ENCODE results near the gene HOXC13. TPM values are rescaled to one million over a fixed set of nuclear protein-coding genes. Genes with fewer than 3 reads are reported as not detected.

The HOXC13 gene
- total RNA-seq, 1 donor: not detected

DNA sequence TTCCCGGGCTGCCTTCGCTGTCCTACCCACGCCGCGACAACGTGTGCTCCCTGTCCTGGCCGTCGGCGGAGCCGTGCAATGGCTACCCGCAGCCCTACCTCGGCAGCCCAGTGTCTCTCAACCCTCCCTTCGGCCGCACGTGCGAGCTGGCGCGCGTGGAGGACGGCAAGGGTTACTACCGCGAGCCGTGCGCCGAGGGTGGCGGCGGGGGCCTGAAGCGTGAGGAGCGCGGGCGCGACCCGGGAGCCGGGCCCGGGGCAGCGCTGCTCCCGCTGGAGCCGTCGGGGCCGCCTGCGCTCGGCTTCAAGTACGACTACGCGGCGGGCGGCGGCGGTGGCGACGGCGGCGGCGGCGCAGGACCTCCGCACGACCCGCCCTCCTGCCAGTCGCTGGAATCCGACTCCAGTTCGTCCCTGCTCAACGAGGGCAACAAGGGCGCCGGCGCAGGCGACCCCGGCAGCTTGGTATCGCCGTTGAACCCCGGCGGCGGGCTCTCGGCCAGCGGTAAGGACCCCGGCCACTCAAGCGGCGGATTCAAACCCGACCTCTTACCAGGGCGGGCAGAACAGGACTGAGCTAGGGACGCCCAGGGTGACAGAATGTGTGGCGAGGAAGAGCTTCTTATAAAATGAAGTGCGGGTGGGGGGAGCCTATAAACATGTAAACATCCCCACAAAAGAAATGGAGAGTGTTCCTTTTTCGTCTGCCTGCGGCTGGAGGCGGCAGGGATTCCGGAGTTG, 16.6 kb downstream of the HOXC13 start:
- no peak overlapping the region for H3K4me3 ChIP-seq (ENCODE audit: low read depth, low read length)
- TF ChIP-seq, protein P1, sequence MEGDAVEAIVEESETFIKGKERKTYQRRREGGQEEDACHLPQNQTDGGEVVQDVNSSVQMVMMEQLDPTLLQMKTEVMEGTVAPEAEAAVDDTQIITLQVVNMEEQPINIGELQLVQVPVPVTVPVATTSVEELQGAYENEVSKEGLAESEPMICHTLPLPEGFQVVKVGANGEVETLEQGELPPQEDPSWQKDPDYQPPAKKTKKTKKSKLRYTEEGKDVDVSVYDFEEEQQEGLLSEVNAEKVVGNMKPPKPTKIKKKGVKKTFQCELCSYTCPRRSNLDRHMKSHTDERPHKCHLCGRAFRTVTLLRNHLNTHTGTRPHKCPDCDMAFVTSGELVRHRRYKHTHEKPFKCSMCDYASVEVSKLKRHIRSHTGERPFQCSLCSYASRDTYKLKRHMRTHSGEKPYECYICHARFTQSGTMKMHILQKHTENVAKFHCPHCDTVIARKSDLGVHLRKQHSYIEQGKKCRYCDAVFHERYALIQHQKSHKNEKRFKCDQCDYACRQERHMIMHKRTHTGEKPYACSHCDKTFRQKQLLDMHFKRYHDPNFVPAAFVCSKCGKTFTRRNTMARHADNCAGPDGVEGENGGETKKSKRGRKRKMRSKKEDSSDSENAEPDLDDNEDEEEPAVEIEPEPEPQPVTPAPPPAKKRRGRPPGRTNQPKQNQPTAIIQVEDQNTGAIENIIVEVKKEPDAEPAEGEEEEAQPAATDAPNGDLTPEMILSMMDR (IDR thresholded peaks at IDR 0.05; ENCODE audit: insufficient read depth, low read depth, low read length): no peak

DNA sequence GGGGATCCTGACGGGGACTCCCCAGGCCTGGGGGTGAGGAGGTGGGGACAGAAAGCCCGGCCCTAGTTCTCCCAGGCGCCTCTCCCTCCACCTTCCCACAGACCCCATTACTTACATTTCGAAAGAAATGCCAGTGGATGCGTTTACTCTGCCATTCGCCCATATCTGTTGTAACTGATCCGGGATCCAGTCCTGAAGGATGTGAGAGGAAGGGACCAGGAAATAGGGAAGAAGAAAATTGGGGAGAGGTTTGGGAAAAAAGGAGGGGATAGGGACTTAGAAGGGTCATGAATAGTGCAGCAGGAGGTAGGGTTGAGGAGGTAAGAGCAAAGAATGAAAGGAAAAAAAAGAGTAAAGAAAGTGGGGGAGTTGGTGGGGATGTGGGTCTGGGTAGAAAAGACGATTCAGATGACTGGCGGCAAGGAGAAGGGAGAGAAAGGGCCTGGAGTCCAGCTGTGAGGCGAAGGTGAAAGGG, 17.2 kb downstream of the HOXC13 start:
- TF ChIP-seq, protein P1 (IDR thresholded peaks at IDR 0.05; ENCODE audit: insufficient read depth, low read depth, low read length): no peak
- H3K4me3 ChIP-seq (ENCODE audit: low read depth, low read length): no peak overlapping the region

More for the DNA sequence above, 16.6 kb downstream of the HOXC13 start:
- no peak for DNase-seq (ENCODE audit: low read depth)

DNA sequence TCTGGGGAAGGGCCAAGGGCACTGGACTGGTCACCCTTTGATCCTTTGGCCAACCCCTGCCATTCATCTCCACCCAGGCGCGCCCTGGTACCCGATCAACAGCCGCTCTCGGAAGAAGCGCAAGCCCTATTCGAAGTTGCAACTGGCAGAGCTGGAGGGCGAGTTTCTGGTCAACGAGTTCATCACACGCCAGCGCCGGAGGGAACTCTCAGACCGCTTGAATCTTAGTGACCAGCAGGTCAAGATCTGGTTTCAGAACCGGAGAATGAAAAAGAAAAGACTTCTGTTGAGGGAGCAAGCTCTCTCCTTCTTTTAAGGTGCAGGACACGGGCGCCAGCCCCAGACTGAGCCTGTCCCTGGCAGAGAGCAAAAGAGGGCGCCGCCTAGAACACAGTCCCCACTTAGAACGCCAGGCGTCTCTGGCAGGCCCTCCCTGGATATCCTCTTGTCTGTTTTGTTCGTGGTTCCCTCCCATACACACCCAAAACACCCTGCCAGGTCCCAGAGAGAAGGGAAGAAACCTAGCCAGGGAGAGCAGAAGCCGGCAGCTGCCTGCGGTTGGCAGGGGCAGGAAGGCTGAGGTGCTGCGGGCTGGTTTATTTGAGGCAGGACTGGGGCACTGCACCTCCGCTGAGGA, 17.7 kb downstream of the HOXC13 start:
- H3K4me3 ChIP-seq (ENCODE audit: low read depth, low read length): no peak overlapping the region
- TF ChIP-seq, protein P1 (IDR thresholded peaks at IDR 0.05; ENCODE audit: insufficient read depth, low read depth, low read length): no peak
- no peak for DNase-seq (ENCODE audit: low read depth)

More for the DNA sequence above, 17.2 kb downstream of the HOXC13 start:
- DNase-seq (ENCODE audit: low read depth): no peak

DNA sequence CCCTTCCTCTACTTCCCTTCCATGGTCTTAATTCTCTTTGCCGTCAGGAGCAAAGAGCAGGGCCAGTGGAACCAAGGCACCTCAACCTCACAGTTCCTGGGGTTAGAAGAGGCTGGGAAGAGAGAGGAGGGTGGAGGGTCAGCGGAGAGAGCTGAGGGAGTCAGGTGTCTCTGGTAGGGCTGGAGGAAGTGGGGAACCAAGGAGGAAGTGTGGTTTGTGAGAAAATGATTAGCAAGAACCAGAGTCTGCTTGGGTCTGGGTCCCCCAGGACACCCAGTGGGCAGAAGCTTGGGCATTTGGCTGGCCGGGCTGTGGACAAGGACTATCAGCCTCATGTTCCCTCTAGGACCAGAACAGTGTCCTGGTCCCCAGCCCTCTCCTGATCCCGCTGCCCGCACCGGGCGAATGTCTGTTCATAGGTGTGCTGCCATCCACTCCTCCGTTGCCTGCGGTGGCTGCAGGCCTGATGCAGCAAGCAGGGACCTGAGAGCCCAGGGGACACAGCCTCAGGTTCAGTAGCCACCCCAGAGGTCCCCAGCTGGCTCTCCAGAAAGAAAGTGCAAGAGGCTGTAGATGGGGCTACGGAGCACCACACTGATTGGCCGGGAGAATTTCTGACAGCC, 18.4 kb downstream of the HOXC13 start:
- TF ChIP-seq, protein P1 (IDR thresholded peaks at IDR 0.05; ENCODE audit: insufficient read depth, low read depth, low read length): no peak
- no peak overlapping the region for H3K4me3 ChIP-seq (ENCODE audit: low read depth, low read length)
- DNase-seq (ENCODE audit: low read depth): no peak

DNA sequence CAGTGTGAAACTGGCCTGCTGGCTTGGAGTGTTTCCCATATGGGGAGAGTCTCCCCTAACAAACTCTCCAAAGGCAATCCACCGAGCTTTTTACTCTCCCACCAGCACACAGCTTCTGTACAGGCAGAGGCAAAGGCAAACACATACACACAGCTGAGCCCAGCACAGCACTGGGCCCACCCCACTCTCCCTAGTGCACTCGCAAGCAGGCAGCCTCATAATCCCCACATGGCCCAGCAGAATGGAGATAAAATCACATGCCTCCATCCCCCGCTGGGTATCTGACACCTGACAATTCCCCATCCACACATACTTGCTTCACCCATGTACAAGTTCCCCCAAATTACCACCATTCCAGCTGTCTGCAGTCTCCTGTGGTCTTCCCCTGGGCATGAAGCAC, 19.5 kb downstream of the HOXC13 start:
- TF ChIP-seq, protein P1 (IDR thresholded peaks at IDR 0.05; ENCODE audit: insufficient read depth, low read depth, low read length): no peak
- no peak for DNase-seq (ENCODE audit: low read depth)

DNA sequence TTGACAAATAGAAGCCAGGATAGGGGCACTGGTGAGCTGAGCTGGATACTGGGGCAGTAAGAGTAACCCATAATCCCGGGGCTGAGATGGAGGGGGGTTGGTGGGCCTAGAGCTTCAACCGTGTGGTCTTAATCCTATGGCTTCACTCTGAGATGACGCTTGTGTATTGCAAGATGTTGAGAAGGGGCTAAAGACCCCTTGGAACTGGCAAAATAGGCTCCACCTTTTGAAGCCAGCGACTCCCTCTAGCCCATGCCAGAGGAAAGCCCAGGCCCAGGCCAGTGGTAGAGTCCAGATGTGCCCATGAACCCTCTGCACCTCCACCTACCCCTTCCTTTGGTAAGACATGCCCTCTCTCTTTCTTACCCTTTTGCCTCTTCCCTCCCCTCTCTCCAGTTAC, 20.7 kb downstream of the HOXC13 start:
- H3K4me3 ChIP-seq (ENCODE audit: low read depth, low read length): no peak overlapping the region
- TF ChIP-seq, protein P1 (IDR thresholded peaks at IDR 0.05; ENCODE audit: insufficient read depth, low read depth, low read length): no peak
- DNase-seq (ENCODE audit: low read depth): no peak

More for the DNA sequence above, 19.5 kb downstream of the HOXC13 start:
- no peak overlapping the region for H3K4me3 ChIP-seq (ENCODE audit: low read depth, low read length)
